Right lobe of liver (tissue), 6 donors: ENCODE measurements around the gene SULT4A1. TPM values are rescaled to one million over a fixed set of nuclear protein-coding genes. Genes with fewer than 3 reads are reported as not detected.

ENCODE experiments used
- ATAC-seq, 4 donors: fragments of 200-7000 bp; cut with Tn5 transposase; one replicate each; pipeline ENCODE4 v1.9.1; 2020; ENCODE audit warnings: mild to moderate bottlenecking in 4 of 4, moderate library complexity in 4 of 4
- DNase-seq, 3 donors: peaks; one replicate each; pipeline ENCODE4 v3.0.0-alpha.2; 2020
- H3K27ac ChIP-seq, 3 donors: fragments of 200-600 bp; one replicate each; pipeline ENCODE4 v1.8.0; 2022
- H3K27me3 ChIP-seq, 2 donors: fragments of 200-600 bp; one replicate each; pipeline ENCODE4 v1.8.0; 2022
- H3K36me3 ChIP-seq, 4 donors: fragments of 200-600 bp; sonication (generic) in 1 of 4; one replicate each; pipeline versions ENCODE4 v1.5.1 to v1.8.0; 2017 to 2022; ENCODE audit warnings: control low read depth in 1 of 4
- H3K4me1 ChIP-seq, 4 donors: fragments of 200-600 bp; sonication (generic) in 1 of 4; one replicate each; pipeline versions ENCODE4 v1.5.1 to v1.8.0; 2017 to 2022; ENCODE audit warnings: control low read depth in 1 of 4
- H3K4me3 ChIP-seq, 3 donors: fragments of 200-600 bp; one replicate each; pipeline ENCODE4 v1.8.0; 2022
- H3K9me3 ChIP-seq, 4 donors: fragments of 200-600 bp; sonication (generic) in 1 of 4; one replicate each; pipeline versions ENCODE4 v1.5.1 to v1.8.0; 2017 to 2022; ENCODE audit warnings: control low read depth in 1 of 4
- POLR2A ChIP-seq: fragments of 450-650 bp; IDR thresholded peaks from one replicate; pipeline ENCODE4 v1.6.1; 2017; ENCODE audit warnings: antibody characterized with exemption, mild to moderate bottlenecking
- WGBS: methylation state at CpG from one replicate; pipeline ENCODE4 v1.1.6; 2018; ENCODE audit warnings: low coverage, low lambda C conversion rate; ENCODE audit not compliant: insufficient coverage; ENCODE audit errors: missing lambda C conversion rate; 5-methylcytosine and 5-hydroxymethylcytosine counted together
- intact Hi-C, 2 donors: fragments of 100-400 bp; cut with DNase I; formaldehyde crosslinking; loops; one replicate each; pipeline versions ENCODE4 v1.11.2 to v1.14.1; 2022
- total RNA-seq, 6 experiments: library from RNA; depleted of rRNA in 2 of 6; stranded (reverse); fragments of >200 nt in 2 of 6; fragmentation: NEBNext Ultra II Directional in 3 of 6; extraction: Animal tissue kit (Norgen Biotek cat#: 25700) in 3 of 6; gene quantifications; one replicate each; pipeline versions ENCODE4 v1.1.0 to v1.2.4, GENCODE V29; 2016 to 2023
- TF ChIP-seq, protein P1 (sequence below), 4 donors: fragments of 200-600 bp in 3 of 4; fragments of 450-650 bp in 1 of 4; IDR thresholded peaks; one replicate each; pipeline versions ENCODE4 v1.5.1 to v1.8.0; 2016 to 2022; ENCODE audit warnings: antibody characterized with exemption in 4 of 4, mild to moderate bottlenecking in 2 of 4
- donor health status: DM: no; HTN: yes; CAD: no.
- donor health status: DM: no; HTN: no; CAD: no.
- donor health status: DM: no; HTN: no; CAD: no.
- donor health status: DM: no; HTN: yes; CAD: no.
- donor health status: DM: no; HTN: yes; CAD: no.

Gene SULT4A1
- total RNA-seq, 6 experiments from 2014 or later = 0.09 to 0.20 (median 0.15) TPM; not detected in 2

DNA sequence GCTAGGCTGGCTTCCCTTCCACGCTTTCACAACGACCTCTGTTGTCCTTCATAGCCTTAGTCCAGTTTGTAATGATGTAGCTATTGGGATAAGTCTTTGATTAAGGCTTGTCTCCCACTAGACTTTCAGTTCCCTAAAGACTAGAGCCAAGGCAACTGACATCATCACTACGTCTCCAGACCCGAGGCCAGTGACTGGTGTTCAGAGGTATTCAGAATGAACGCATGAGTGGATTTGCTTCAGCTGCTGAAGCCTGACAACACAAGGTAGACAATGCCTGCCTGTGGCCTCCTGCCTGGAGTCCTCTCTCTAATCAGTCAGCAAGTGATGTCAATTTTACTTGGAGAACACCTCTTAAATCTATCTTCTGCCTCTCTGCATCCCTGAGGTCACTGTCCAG lies 63.8 kb downstream of the SULT4A1 start:
- 69% methylated on average over 4 of the region's 5 CpGs for WGBS
- H3K27ac ChIP-seq = no peak overlapping the region

DNA sequence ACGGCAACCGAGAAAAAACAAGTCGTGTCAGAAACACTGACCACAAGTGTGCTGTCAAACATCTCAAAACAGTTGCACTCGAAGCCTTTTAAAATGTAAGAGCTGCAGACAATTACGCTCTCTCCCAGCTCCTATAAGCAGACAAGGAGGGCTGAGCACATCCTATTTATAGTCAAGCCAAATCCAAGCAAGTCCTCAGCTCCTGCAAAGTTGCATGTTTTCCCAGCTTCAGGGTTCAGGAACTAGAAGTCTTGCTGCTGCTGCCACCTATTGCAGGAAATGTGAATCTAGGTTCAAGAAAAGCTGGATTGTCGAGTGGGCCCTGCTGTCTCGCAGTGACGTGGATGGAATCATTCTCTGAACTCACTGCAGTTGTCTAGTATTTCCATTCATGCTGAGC lies 65.7 kb downstream of the SULT4A1 start:
- no peaks in the 10 kb centered on the region for H3K36me3 ChIP-seq
- TF ChIP-seq, protein P1, sequence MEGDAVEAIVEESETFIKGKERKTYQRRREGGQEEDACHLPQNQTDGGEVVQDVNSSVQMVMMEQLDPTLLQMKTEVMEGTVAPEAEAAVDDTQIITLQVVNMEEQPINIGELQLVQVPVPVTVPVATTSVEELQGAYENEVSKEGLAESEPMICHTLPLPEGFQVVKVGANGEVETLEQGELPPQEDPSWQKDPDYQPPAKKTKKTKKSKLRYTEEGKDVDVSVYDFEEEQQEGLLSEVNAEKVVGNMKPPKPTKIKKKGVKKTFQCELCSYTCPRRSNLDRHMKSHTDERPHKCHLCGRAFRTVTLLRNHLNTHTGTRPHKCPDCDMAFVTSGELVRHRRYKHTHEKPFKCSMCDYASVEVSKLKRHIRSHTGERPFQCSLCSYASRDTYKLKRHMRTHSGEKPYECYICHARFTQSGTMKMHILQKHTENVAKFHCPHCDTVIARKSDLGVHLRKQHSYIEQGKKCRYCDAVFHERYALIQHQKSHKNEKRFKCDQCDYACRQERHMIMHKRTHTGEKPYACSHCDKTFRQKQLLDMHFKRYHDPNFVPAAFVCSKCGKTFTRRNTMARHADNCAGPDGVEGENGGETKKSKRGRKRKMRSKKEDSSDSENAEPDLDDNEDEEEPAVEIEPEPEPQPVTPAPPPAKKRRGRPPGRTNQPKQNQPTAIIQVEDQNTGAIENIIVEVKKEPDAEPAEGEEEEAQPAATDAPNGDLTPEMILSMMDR (IDR thresholded peaks at IDR 0.05) = peak in 3 of 4 donors; percentile 18 to 40 (median 28)
- no peak for TF ChIP-seq POLR2A
- no peaks in the 10 kb centered on the region for H3K4me1 ChIP-seq
- no peak overlapping the region for H3K27ac ChIP-seq
- 72% methylated on average over 8 of the region's 8 CpGs for WGBS
- ATAC-seq (peak in 1 of 4 donors; percentile 16), DNase-seq (no peak)
- H3K27me3 ChIP-seq = no peaks in the 10 kb centered on the region
- intact Hi-C loops = no loop called here
- no peak overlapping the region for H3K4me3 ChIP-seq
- no peaks in the 10 kb centered on the region for H3K9me3 ChIP-seq

More for the DNA sequence above, 63.8 kb downstream of the SULT4A1 start:
- DNase-seq = no peak
- intact Hi-C loops = no loop called here
- Histone ChIP-seq H3K4me1 (no peaks in the 10 kb centered on the region), H3K27me3 (no peaks in the 10 kb centered on the region), H3K36me3 (no peaks in the 10 kb centered on the region), H3K9me3 (no peaks in the 10 kb centered on the region), H3K4me3 (no peak overlapping the region)
- ATAC-seq = no peak
- no peak for TF ChIP-seq POLR2A
- TF ChIP-seq, protein P1 (IDR thresholded peaks at IDR 0.05) = no peak

DNA sequence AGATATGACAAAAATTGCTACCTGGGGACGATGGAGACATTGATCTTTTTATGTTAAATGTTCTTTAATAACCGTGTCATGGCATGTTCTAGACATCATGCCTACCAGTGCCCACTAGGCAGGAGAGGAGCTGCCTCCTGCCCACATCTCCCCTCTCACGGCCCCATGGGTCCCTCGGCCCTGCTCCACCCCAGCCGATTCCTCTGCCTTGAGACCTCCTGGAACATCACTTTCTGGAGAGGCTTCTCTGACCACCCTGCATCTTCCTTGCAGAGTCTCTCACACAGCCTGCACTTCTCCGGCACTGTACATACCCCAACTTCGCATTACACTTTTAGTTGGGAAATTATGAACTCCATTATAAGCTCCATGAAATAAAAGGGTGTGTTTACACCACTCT lies 67.0 kb downstream of the SULT4A1 start:
- no peak for ATAC-seq
- no peaks in the 10 kb centered on the region for H3K27me3 ChIP-seq
- no peaks in the 10 kb centered on the region for H3K9me3 ChIP-seq
- intact Hi-C loops = no loop called here
- DNase-seq = no peak
- no peak overlapping the region for H3K27ac ChIP-seq
- no peaks in the 10 kb centered on the region for H3K4me1 ChIP-seq
- no peaks in the 10 kb centered on the region for H3K36me3 ChIP-seq
- WGBS = 76% methylated on average over 6 of the region's 7 CpGs
- no peak for TF ChIP-seq POLR2A
- TF ChIP-seq, protein P1 (IDR thresholded peaks at IDR 0.05) = no peak
- H3K4me3 ChIP-seq = no peak overlapping the region

DNA sequence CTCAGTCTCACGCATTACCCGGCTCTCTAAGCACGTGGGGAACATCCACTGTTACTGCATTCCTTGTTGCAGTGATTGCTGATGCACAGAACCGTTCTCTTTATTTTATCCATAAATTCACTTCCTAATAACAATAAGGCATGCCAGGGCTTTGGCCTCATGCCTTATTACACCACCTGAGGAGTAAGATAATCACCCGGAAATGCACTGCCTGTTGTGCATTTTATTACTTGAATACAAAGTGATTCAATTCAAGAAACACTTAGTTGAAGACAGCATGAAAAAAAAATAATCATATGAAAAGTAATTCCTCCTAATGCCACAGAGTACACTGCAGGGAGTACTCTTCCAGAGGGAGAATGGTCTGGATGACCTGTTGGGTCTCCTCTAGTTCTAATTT lies 69.4 kb downstream of the SULT4A1 start:
- no peaks in the 10 kb centered on the region for H3K27me3 ChIP-seq
- no peaks in the 10 kb centered on the region for H3K9me3 ChIP-seq
- DNase-seq (no peak), ATAC-seq (no peak)
- intact Hi-C loops = no loop called here
- H3K36me3 ChIP-seq = no peaks in the 10 kb centered on the region
- TF ChIP-seq, protein P1 (IDR thresholded peaks at IDR 0.05) = no peak
- TF ChIP-seq POLR2A = no peak
- 78% methylated on average over 5 of the region's 5 CpGs for WGBS
- H3K27ac ChIP-seq = no peak overlapping the region
- no peaks in the 10 kb centered on the region for H3K4me1 ChIP-seq
- no peak overlapping the region for H3K4me3 ChIP-seq

DNA sequence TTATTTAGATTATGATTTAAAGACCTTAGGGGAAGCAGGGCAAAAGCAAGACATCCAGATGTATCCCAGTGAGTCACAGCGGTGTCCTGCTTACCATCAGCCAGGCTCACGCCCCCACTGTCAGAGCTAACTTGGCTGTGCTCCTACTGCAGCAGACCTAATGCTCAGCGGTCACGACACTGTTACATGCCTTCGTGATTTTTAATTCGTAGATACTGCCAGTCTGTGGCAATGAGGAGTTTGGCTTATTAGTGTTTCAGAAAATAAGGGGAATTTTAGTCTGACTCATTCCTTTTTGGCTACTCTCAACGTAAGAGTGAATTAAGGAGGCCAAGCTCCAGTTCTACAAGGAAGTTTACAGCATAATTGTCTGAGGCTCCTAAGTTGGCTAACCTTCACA lies 72.9 kb downstream of the SULT4A1 start:
- Histone ChIP-seq H3K9me3 (no peaks in the 10 kb centered on the region), H3K27ac (no peak overlapping the region), H3K27me3 (no peaks in the 10 kb centered on the region), H3K36me3 (no peaks in the 10 kb centered on the region), H3K4me1 (no peaks in the 10 kb centered on the region), H3K4me3 (no peak overlapping the region)
- 65% methylated on average over 7 of the region's 7 CpGs for WGBS
- intact Hi-C loops = no loop called here
- ATAC-seq (peak in 2 of 4 donors; percentile 31 to 33), DNase-seq (no peak)
- no peak for TF ChIP-seq POLR2A
- TF ChIP-seq, protein P1 (IDR thresholded peaks at IDR 0.05) = no peak
